Upper lobe of right lung (tissue), 1 donor: ENCODE data around the gene PRSS27. TPM values are rescaled to one million over a fixed set of nuclear protein-coding genes. Genes with fewer than 3 reads are reported as not detected.

Experiments used
- ATAC-seq: fragments of 200-7000 bp; cut with Tn5 transposase; one replicate; pipeline ENCODE4 v1.9.1; 2020; ENCODE audit warnings: mild to moderate bottlenecking, moderate library complexity
- DNase-seq: peaks from one replicate; pipeline ENCODE4 v3.0.0-alpha.2; 2020
- H3K27ac ChIP-seq: fragments of 200-600 bp; one replicate; pipeline ENCODE4 v1.8.0; 2022
- H3K27me3 ChIP-seq: fragments of 200-600 bp; one replicate; pipeline ENCODE4 v1.8.0; 2022; ENCODE audit warnings: mild to moderate bottlenecking
- H3K36me3 ChIP-seq: fragments of 200-600 bp; one replicate; pipeline ENCODE4 v1.8.0; 2022
- H3K4me1 ChIP-seq: fragments of 200-600 bp; one replicate; pipeline ENCODE4 v1.8.0; 2022
- H3K4me3 ChIP-seq: fragments of 200-600 bp; one replicate; pipeline ENCODE4 v1.8.0; 2022; ENCODE audit warnings: mild to moderate bottlenecking
- H3K9me3 ChIP-seq: fragments of 200-600 bp; one replicate; pipeline ENCODE4 v1.8.0; 2022
- intact Hi-C: fragments of 100-400 bp; cut with DNase I; formaldehyde crosslinking; loops from one replicate; pipeline ENCODE4 v1.11.0; 2022
- total RNA-seq: library from RNA; stranded (reverse); fragmentation: NEBNext Ultra II Directional; extraction: Animal tissue kit (Norgen Biotek cat#: 25700); gene quantifications from one replicate; pipeline ENCODE4 v1.2.1, GENCODE V29; 2021
- TF ChIP-seq, protein P1 (sequence below): fragments of 200-600 bp; IDR thresholded peaks from one replicate; pipeline ENCODE4 v1.8.0; 2022; ENCODE audit warnings: antibody characterized with exemption
- donor health status: DM: no; HTN: yes; CAD: no; lungs with severe emphysema.

PRSS27 gene
- total RNA-seq, 1 donor from 2014 or later: 0.81 TPM

DNA sequence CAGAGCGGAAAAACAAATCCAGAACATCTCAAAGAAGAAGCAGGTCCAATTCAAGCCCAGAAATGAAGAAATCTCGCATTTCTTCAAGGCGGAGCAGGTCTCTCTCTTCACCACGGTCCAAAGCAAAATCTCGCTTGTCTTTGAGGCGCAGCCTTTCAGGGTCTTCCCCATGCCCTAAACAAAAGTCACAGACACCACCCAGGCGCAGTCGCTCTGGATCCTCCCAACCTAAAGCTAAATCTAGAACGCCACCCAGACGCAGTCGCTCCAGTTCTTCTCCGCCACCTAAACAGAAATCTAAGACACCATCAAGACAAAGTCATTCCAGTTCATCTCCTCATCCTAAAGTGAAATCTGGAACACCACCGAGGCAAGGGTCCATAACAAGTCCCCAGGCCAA lies 42.7 kb upstream of the PRSS27 start:
- intact Hi-C loops: no loop called here
- peaks cover 100% of the 10 kb centered on the region for H3K36me3 ChIP-seq
- no peaks in the 10 kb centered on the region for H3K9me3 ChIP-seq
- ATAC-seq: no peak
- no peak overlapping the region for H3K4me3 ChIP-seq
- no peaks in the 10 kb centered on the region for H3K4me1 ChIP-seq
- no peak overlapping the region for H3K27ac ChIP-seq
- TF ChIP-seq, protein P1, sequence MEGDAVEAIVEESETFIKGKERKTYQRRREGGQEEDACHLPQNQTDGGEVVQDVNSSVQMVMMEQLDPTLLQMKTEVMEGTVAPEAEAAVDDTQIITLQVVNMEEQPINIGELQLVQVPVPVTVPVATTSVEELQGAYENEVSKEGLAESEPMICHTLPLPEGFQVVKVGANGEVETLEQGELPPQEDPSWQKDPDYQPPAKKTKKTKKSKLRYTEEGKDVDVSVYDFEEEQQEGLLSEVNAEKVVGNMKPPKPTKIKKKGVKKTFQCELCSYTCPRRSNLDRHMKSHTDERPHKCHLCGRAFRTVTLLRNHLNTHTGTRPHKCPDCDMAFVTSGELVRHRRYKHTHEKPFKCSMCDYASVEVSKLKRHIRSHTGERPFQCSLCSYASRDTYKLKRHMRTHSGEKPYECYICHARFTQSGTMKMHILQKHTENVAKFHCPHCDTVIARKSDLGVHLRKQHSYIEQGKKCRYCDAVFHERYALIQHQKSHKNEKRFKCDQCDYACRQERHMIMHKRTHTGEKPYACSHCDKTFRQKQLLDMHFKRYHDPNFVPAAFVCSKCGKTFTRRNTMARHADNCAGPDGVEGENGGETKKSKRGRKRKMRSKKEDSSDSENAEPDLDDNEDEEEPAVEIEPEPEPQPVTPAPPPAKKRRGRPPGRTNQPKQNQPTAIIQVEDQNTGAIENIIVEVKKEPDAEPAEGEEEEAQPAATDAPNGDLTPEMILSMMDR: no peak
- DNase-seq: no peak
- H3K27me3 ChIP-seq: no peaks in the 10 kb centered on the region

DNA sequence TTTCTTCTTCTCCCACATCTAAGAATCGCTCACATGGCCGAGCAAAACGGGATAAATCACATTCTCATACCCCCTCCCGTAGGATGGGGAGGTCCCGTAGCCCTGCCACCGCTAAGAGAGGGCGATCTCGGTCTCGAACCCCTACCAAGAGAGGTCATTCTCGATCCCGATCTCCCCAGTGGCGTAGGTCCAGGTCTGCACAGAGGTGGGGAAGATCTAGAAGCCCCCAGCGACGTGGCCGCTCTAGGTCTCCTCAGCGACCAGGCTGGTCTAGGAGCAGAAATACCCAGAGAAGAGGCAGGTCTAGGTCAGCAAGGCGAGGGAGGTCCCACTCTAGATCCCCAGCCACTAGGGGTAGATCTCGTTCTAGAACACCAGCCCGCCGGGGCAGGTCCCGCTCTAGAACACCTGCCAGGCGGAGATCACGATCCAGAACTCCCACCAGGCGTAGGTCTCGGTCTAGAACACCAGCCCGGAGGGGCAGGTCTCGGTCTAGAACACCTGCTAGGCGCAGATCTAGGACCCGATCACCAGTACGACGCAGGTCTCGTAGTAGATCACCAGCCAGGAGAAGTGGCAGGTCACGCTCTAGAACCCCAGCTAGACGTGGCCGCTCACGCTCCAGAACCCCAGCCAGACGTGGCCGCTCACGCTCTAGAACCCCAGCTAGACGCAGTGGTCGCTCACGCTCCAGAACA lies 42.0 kb upstream of the PRSS27 start:
- Histone ChIP-seq H3K27me3 (no peaks in the 10 kb centered on the region), H3K9me3 (no peaks in the 10 kb centered on the region), H3K27ac (no peak overlapping the region), H3K36me3 (peaks cover 100% of the 10 kb centered on the region), H3K4me3 (no peak overlapping the region), H3K4me1 (peaks cover 3% of the 10 kb centered on the region)
- TF ChIP-seq, protein P1: no peak
- ATAC-seq (no peak), DNase-seq (no peak)
- intact Hi-C loops: no loop called here

DNA sequence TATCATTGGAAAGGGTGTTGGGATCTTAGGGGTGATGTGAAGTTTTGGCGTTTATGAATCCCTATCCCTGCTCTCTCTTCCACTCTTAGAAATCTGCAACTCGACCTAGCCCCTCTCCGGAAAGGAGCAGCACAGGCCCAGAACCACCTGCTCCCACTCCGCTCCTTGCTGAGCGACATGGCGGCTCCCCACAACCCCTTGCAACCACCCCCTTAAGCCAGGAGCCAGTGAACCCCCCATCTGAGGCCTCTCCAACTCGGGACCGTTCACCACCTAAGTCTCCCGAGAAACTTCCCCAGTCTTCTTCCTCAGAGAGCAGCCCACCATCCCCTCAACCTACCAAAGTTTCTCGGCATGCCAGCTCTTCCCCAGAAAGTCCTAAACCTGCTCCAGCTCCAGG lies 41.4 kb upstream of the PRSS27 start:
- H3K36me3 ChIP-seq: peaks cover 100% of the 10 kb centered on the region
- no peak overlapping the region for H3K4me3 ChIP-seq
- intact Hi-C loops: no loop called here
- peaks cover 9% of the 10 kb centered on the region for H3K4me1 ChIP-seq
- H3K9me3 ChIP-seq: no peaks in the 10 kb centered on the region
- no peak for ATAC-seq
- no peak overlapping the region for H3K27ac ChIP-seq
- no peaks in the 10 kb centered on the region for H3K27me3 ChIP-seq
- TF ChIP-seq, protein P1: no peak
- no peak for DNase-seq

DNA sequence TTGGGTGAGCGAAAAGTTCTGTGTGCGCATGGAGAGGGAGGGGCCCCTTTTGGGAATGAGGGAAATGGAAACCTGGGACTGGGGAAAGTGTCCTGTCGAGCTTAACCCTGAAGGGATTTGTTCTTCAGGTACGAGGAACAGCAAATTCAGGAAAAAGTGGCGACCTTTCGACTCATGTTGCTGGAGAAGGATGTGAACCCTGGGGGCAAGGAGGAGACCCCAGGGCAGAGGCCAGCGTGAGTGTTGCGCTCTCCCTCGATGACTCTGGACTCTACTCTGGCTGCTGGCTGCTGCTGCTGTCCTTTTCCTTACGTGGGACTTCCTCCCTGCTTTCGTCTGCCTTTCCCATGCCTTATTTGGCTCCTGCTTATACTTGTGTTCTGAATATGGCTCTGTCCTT lies 37.3 kb upstream of the PRSS27 start:
- peaks cover 62% of the 10 kb centered on the region for H3K36me3 ChIP-seq
- TF ChIP-seq, protein P1: no peak
- H3K9me3 ChIP-seq: no peaks in the 10 kb centered on the region
- ATAC-seq (no peak), DNase-seq (no peak)
- intact Hi-C loops: no loop called here
- H3K27me3 ChIP-seq: no peaks in the 10 kb centered on the region
- peaks cover 32% of the 10 kb centered on the region for H3K4me1 ChIP-seq
- no peak overlapping the region for H3K27ac ChIP-seq
- H3K4me3 ChIP-seq: no peak overlapping the region

DNA sequence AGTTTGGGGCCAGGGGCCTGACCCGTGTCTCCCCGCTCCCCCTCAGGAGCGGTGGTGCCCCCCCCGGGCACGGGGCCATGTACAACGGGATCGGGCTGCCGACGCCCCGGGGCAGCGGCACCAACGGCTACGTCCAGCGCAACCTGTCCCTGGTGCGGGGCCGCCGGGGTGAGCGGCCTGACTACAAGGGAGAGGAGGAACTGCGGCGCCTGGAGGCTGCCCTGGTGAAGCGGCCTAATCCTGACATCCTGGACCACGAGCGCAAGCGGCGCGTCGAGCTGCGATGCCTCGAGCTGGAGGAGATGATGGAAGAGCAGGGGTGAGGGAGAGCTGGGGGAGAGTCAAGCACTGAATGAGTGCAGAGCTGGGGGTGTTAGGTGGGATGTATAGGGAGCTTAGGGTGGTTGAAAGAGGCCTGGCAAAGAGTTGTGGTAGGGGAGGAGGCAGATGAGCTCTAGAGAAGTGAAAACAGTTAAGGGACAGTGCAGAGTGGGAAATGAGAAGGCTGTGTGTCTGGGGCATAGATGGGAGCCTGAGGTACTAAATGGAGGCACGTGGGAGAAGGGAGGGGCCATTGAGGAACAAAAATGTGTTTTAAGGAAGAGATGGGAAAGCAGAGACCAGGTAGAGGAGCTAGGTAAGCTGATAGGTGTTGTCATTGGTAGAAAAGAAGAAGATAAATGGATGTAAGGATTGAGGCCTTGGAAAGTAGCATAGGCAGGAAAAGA lies 36.4 kb upstream of the PRSS27 start:
- TF ChIP-seq, protein P1: no peak
- intact Hi-C loops: no loop called here

More for the DNA sequence above, 36.4 kb upstream of the PRSS27 start:
- no peak for DNase-seq
- H3K27ac ChIP-seq: no peak overlapping the region
- H3K4me1 ChIP-seq: peaks cover 37% of the 10 kb centered on the region
- H3K36me3 ChIP-seq: peaks cover 53% of the 10 kb centered on the region
- no peak for ATAC-seq
- H3K9me3 ChIP-seq: no peaks in the 10 kb centered on the region
- H3K4me3 ChIP-seq: no peak overlapping the region
- H3K27me3 ChIP-seq: no peaks in the 10 kb centered on the region
